GM21423 (cell line): ENCODE data around the gene RANBP1.

Experiments
- ATAC-seq: cut with Tn5 transposase; IDR thresholded peaks from one replicate; pipeline ENCODE4 v1.9.1; 2021; ENCODE audit warnings: mild to moderate bottlenecking, moderate library complexity; ENCODE audit not compliant: unreplicated experiment

Gene RANBP1

DNA sequence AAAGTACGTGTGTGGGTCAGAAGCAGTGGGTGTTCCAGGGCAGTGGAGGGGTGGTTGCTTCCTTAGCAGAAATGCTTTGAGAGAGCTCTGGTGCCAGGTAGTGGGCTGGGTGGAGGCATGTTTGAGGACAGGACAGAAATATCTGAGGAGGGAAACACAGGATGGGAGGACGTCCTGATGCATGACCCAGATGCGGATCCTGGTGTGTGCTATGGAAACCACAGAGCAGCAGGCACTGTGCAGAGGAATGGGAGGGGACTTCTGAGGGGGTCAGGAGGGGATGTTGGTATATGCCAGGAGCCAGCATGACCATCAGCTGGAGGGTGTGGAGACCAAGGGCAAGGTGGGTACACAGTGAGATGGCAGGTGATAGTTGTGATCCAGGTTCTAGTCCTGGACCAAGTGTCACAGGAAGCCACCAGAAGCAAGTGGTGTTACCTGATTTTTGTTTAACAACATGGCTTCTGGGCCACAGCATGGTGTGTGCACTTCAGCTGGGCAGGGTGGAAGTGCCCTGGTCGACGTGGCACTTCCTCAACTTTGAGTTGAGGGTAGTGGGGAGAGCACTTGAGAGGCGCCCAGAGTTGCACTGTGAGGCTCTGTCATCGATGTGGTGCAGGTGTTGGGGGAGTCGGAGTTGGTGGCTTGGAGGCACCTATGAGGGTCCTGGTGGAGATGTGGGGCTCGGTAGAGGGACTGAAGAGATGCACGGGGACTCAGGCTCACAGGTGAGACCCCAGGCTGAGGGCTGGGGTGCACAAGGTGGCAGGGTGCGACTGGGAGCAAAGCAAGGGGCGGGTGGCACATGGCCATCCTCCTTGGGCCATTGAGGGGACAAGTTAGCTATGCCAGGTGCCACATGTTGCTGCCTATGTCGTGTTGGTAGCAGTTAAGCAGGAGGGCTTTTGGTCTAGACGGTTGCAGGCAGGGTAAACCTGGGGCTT is 28.3 kb upstream of the RANBP1 start:
- no peak for ATAC-seq

DNA sequence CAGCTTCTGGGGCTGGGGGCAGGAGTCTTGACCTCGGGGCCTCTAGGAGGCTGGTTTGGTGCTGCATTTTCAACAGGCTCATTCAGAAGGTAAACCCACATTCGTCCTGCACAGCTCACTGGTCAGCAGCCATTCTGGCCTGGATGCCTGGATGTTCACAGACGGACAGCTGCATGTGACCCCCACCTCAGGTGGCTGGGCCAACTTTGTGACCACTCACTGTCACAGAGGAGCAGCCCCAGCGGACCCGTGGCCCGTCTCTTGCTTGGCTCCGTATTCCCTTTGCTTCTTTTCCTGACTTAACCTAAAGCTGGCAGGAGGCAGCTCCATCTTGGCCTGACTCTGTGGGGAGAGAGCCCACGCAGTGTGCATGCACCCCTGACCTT is 27.6 kb upstream of the RANBP1 start:
- ATAC-seq, result no peak

DNA sequence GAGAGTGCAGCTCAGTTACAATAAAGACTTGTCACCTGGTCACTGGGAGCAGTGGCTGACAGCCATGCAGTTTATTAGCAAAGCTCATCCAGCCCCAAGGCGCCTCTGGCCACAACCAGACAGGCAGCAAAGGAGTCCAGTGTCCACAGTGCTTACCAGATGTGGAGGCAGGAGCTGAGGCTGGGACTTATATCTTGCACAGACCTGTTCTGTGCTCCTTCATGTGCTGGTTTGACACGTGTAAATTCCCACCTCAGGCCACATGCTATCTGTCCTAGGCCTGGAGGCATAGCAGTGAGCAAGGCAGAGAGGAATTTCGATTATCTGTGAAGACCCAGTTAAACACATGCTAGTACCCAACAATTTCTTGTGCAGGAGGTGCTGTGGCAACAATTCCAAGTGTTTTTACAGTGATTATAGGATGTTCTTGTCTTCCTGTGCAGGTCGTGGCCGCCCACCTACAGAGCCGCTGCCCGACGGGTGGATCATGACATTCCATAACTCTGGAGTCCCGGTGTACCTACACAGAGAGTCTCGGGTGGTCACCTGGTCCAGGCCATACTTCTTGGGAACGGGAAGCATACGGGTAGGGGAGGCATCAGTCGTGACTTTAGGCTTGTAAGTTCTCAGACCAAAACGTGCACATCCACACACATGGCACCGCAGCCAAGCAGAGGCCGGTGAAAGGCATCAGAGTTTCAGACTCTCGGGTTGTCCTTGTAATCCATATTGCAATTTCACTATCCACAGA is 26.5 kb upstream of the RANBP1 start:
- no peak for ATAC-seq

DNA sequence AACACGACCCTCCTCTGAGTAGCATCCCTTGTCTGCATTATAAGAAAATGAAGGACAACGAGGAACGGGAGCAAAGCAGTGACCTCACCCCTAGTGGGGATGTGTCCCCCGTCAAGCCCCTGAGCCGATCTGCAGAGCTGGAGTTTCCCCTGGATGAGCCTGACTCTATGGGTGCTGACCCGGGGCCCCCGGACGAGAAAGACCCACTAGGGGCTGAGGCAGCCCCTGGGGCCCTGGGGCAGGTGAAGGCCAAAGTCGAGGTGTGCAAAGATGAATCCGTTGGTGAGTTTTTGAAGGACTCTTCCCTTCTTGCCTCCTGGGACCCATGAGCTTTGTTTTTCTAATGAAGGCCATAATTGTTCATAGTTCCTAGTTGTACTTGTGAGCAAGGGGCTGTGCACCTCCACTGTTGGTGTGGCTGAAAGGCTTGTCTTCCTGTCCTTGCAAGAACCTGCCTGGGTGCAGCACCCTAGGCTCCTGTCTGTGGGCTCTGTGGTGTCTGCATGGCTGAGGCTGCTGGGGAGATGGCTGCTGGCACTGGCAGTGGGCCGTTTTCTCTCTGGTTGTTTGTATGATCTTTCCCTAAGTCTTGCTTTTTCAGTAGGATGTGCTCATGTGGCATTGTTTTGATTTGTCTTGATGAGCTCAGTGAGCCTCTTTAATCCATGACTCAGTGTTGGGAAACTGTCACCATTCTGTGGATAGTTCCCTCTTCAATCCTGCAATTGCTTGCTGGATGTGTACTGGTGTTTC is 25.8 kb upstream of the RANBP1 start:
- ATAC-seq, result no peak

DNA sequence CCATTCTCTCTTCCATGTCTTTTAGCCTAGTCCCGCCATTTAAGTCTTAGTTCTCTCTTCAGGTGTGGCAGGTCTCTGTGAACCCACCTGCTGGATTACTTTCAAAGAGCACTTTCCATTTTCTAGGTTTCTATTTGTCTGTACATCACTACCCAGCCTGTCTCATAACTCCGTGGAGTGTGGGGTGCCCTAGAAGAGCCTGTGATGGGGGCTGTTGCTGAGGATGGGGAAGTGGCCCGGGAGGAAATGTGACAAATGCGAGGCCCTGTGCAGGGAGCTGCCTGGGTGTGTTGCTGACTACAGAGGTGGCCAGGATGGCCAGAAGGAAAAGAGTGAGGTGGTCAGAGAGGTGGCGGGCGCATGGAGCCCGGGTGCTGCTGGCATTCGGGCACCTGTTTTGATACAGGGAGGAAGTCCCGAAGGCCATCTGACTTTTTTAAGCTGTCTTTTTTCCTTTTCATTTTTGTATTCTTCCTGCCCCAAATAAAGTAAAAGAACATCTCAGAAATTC is 25.1 kb upstream of the RANBP1 start:
- ATAC-seq, result no peak

DNA sequence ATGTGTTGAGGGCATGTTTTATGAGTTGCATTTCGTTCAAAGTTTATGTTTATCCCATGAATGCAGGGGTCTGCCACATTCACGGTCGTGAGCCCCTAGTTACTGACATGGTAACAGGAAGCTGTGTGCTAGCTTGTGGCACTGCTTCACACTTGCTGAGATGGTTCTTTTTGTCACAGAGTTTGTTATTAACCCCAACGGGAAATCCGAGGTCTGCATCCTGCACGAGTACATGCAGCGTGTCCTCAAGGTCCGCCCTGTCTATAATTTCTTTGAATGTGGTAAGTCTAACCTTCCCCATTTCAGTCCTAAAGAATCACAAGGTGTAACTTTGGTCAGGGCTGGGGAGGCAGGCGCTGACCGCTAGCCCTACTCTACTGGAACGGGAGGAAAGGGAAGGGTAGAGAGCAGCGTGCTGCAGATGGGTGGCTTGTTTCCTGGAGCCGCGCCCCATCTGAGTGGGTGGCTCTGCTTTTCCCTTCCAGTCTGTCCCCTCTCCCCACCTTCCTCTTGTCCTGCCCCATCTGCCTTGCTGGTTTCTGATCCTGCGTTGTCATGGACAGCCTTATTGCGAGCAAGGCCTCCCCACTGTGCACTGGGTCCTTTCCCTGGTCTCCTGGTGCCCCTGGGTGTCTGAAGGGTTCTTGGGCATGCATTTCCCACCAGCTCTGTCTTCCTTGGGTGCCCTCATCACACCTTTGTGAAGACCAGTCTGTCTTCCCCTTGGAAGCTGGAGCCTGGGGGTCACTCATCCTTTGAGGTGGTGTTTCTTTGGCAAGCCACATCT is 24.0 kb upstream of the RANBP1 start:
- ATAC-seq, result no peak

GRCh38 chr22:20092477-20092854 is 23.4 kb upstream of the RANBP1 start:
- ATAC-seq, result no peak

DNA sequence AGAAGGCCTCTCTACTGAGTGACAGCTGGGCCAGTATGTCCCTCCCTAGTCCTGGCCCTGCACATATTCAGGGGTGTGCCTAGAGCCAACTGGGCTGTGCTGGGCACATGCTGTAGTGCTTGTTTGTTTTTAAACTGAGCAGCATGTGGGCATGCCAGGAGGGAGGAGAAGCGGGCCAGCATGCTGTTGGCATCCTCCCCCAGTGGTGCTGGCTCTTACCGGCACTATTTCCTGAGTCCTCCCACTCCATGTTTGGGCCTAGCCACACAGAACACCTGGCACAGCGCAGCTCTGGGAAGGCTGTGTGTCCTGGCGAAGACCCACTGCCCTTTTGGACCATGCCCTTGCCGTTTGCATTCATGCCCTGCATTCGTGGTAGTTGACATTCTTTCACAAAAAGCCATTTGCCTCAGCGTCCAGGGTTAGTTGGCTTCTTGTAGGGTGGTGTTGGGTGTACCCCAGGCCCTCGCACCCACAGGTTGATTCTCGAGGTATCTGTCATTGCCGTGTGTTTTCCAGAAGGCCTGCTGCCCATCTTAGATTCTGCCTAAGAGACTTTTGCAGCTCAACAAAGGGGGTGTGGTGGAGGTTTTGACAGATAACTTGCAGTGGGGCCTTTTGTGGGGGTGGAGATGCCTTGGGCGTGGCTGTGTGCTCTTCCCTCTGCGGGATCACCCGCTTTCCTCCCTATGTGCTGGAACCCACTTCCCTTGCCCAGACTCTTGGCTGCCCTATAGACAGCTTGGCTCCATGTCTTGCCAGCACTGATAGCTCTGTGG is 22.3 kb upstream of the RANBP1 start:
- ATAC-seq, result no peak

- ATAC-seq, result no peak
Observed at GRCh38 chr22:20094197-20094807, 21.6 kb upstream of the RANBP1 start.

DNA sequence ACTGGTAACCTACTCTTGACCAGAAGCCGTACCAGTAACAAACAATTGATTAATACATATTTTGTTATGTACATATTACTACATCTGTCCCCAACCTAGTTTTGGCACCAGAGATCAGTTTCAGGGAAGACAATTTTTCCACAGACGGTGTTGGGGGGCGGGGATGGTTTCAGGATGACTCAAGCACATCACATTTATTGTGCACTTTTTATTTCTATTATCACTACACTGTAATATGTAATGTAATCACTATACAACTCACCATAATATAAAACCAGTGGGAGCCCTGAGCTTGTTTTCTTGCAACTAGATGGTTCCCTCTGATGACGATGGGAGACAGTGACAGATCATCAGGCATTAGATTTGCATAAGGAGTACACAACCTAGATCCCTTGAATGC is 20.4 kb upstream of the RANBP1 start:
- no peak for ATAC-seq

GRCh38 chr22:20096574-20097420 is 19.1 kb upstream of the RANBP1 start:
- ATAC-seq, result no peak

DNA sequence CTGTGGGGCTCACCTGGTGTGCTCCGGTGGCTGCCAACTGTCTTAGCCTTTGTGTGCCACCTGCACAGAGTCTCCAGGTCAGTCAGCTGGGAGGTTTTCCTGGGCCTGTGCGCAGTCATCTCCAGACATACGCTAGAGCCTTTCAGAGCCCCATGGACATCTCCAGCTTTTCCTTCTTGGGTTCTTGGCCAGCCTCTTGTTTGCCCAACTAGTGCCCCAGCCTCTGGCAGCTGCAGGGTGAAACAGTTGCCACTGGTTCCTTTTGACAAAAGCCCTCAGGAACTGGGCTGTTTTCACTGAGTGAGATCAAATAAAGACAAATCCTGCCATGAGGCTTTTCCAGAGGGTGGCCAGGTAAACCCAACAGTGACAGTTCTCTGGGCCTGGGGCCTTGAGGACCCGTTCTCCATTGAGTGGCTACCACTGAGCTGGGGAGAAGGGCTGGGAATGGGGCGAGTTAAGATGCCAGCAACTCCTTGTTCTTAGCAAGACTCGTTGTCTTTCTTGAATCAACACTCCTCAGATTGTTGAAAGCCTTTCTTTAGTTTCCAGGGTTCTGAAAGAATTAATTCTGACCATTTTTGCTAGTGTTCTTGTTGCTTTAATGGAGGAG is 16.7 kb upstream of the RANBP1 start:
- no peak for ATAC-seq

- ATAC-seq, result no peak
Observed at GRCh38 chr22:20101638-20102037, 14.3 kb upstream of the RANBP1 start.

DNA sequence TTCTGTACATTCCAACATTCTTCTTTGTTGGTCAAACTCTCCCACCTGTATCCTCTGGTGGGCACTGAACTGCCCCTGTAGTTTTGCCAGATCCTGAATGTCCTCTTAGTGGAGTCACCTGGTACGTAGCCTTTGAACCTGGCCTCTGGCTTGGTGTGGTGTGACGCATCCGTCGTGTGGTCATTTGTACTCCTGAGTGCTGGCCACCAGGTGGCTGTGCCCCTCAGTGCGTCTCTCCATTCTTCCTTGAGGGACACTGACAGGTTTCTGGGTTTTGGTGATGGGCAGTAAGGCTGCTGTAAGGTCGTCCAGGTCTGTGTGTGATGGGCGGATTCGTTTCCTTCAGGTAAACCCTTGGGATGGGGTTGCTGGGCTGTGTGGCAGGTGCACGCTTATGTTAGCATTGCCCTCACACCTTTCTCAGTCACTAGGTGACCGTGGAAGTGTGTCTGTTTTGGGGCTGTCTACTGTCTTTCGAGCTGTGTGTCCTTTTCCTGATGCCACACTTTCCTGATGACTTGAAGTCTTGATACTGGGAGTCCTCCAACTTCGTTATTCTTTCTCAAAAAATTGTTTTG is 13.6 kb upstream of the RANBP1 start:
- ATAC-seq, result no peak

GRCh38 chr22:20105456-20106204 is 10.3 kb upstream of the RANBP1 start:
- no peak for ATAC-seq

DNA sequence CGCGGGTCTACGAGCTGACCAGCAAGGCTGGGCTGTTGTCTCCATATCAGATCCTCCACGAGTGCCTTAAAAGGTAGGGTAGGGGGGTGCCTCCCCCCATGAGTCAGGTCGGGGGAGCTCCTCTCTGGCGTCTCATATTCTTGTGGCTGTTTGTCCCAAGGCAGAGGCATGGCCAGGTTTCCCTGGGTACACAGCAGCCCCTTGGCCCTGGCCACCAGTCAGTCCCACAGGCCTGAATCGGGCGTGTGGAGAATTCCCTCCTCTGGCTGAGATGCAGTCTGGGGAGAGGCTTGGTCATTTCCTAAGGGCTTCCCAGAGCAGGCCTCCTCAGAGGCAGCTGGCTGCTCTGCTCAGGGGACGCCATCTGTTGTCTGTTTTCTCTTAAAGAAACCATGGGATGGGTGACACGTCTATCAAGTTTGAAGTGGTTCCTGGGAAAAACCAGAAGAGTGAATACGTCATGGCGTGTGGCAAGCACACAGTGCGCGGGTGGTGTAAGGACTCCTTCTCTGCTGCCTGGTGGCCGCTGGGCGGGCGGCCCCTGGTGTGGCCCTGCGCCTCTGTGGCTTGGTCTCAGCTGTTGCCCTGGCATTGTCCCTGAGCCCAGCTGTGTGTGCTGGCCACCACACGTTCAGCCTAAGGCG is 9.6 kb upstream of the RANBP1 start:
- ATAC-seq, result no peak
